ENCODE measurements around the gene CHRNA5.

GRCh38 chr15:78524230-78524629 lies 41.1 kb upstream of the CHRNA5 start:
- TF ChIP-seq SP1 (IDR thresholded peaks at IDR 0.05) (no peak), ELF4 (IDR thresholded peaks at IDR 0.05) (no peak), NFRKB (IDR thresholded peaks at IDR 0.05) (no peak), FOXK2 (IDR thresholded peaks at IDR 0.05) (no peak), TARDBP (IDR thresholded peaks at IDR 0.05) (no peak), PKNOX1 (IDR thresholded peaks at IDR 0.05) (no peak), HDGF (IDR thresholded peaks at IDR 0.05; ENCODE audit: borderline replicate concordance) (no peak), FOXA1 (IDR thresholded peaks at IDR 0.05) (no peak), LEF1 (IDR thresholded peaks at IDR 0.05; ENCODE audit: borderline replicate concordance) (no peak), BHLHE40 (IDR thresholded peaks at IDR 0.05; ENCODE audit: borderline replicate concordance) (no peak), ZNF384 (IDR thresholded peaks at IDR 0.05) (no peak), SUZ12 (IDR thresholded peaks at IDR 0.05) (no peak), FOXM1 (IDR thresholded peaks at IDR 0.05; ENCODE audit: borderline replicate concordance) (no peak), ARNT (IDR thresholded peaks at IDR 0.05) (no peak)
